Gastroesophageal sphincter (tissue), 4 donors: ENCODE results near the gene PPIF. TPM values are rescaled to one million over a fixed set of nuclear protein-coding genes. Genes with fewer than 3 reads are reported as not detected.

ENCODE experiments used
- ATAC-seq: fragments of 150-250 bp; one replicate; pipeline ENCODE4 v1.9.1; 2016; ENCODE audit warnings: mild to moderate bottlenecking, moderate library complexity
- H3K27ac ChIP-seq, 4 donors: fragments of 200-600 bp; sonication (generic) in 3 of 4; 1 replicate in 3 of 4; 2 replicates in 1 of 4; pipeline ENCODE4 v1.5.1; 2016 to 2019
- H3K27me3 ChIP-seq: fragments of 200-600 bp; sonication (generic); one replicate; pipeline ENCODE4 v1.5.1; 2019
- H3K36me3 ChIP-seq, 2 donors: fragments of 200-600 bp; sonication (generic); one replicate each; pipeline ENCODE4 v1.5.1; 2019; ENCODE audit warnings: control low read depth in 1 of 2
- H3K4me1 ChIP-seq, 3 donors: fragments of 200-600 bp; sonication (generic); 1 replicate in 2 of 3; 2 replicates in 1 of 3; pipeline ENCODE4 v1.5.1; 2016 to 2019; ENCODE audit warnings: control low read depth in 2 of 3
- H3K4me3 ChIP-seq, 2 donors: fragments of 200-600 bp; sonication (generic); one replicate each; pipeline ENCODE4 v1.5.1; 2019; ENCODE audit warnings: mild to moderate bottlenecking in 1 of 2, moderate library complexity in 1 of 2
- H3K9me3 ChIP-seq, 3 donors: fragments of 200-600 bp; sonication (generic); one replicate each; pipeline ENCODE4 v1.5.1; 2017 to 2019; ENCODE audit warnings: control low read depth in 2 of 3
- EP300 ChIP-seq: sonication (generic); formaldehyde crosslinking; IDR thresholded peaks from one replicate; pipeline ENCODE4 v1.6.1; 2017; ENCODE audit warnings: antibody characterized with exemption, mild to moderate bottlenecking
- POLR2A ChIP-seq, 2 donors: fragments of 450-650 bp; IDR thresholded peaks; one replicate each; pipeline ENCODE4 v1.6.1; 2017; ENCODE audit warnings: antibody characterized with exemption in 2 of 2, mild to moderate bottlenecking in 2 of 2, moderate library complexity in 1 of 2
- POLR2AphosphoS5 ChIP-seq: sonication (generic); formaldehyde crosslinking; IDR thresholded peaks from one replicate; pipeline ENCODE4 v1.6.1; 2017; ENCODE audit warnings: antibody characterized with exemption
- WGBS, 2 donors: methylation state at CpG; one replicate each; pipeline ENCODE4 v1.1.5; 2018; ENCODE audit warnings: low coverage in 1 of 2; 5-methylcytosine and 5-hydroxymethylcytosine counted together
- total RNA-seq, 4 donors: library from RNA; depleted of rRNA; stranded (reverse); fragments of >200 nt; gene quantifications; one replicate each; pipeline ENCODE4 v1.1.0, GENCODE V29; 2016
- TF ChIP-seq, protein P1 (sequence below), 4 experiments: fragments of 200-600 bp in 2 of 4; fragments of 450-650 bp in 2 of 4; sonication (generic) in 1 of 4; IDR thresholded peaks; one replicate each; pipeline ENCODE4 v1.5.1; 2017 to 2019; ENCODE audit warnings: antibody characterized with exemption in 4 of 4, mild to moderate bottlenecking in 2 of 4, moderate library complexity in 2 of 4

PPIF gene
- total RNA-seq, 4 donors from 2014 or later: 16.5 to 38.0 (median 22.8) TPM

GRCh38 chr10:79310200-79310865 lies 36.9 kb upstream of the PPIF start:
- ATAC-seq: no peak
- H3K4me3 ChIP-seq: no peak overlapping the region

GRCh38 chr10:79310911-79311573 lies 36.2 kb upstream of the PPIF start:
- Histone ChIP-seq H3K4me3 (no peak overlapping the region), H3K36me3 (peaks cover 0 to 97% of the 10 kb centered on the region in 2 donors), H3K27ac (peak overlapping the region in 3 of 4 donors; percentile 54 to 66 (median 61)), H3K27me3 (no peaks in the 10 kb centered on the region), H3K9me3 (no peaks in the 10 kb centered on the region), H3K4me1 (peaks cover 0 to 3% (median 0%) of the 10 kb centered on the region in 3 donors)
- peak; percentile 39 for ATAC-seq
- WGBS, 2 donors: 64% methylated on average over 2 of the region's 26 CpGs; no CpG with 5 or more reads in 1 of the 2 donors
- TF ChIP-seq EP300: no peak
- TF ChIP-seq, protein P1, sequence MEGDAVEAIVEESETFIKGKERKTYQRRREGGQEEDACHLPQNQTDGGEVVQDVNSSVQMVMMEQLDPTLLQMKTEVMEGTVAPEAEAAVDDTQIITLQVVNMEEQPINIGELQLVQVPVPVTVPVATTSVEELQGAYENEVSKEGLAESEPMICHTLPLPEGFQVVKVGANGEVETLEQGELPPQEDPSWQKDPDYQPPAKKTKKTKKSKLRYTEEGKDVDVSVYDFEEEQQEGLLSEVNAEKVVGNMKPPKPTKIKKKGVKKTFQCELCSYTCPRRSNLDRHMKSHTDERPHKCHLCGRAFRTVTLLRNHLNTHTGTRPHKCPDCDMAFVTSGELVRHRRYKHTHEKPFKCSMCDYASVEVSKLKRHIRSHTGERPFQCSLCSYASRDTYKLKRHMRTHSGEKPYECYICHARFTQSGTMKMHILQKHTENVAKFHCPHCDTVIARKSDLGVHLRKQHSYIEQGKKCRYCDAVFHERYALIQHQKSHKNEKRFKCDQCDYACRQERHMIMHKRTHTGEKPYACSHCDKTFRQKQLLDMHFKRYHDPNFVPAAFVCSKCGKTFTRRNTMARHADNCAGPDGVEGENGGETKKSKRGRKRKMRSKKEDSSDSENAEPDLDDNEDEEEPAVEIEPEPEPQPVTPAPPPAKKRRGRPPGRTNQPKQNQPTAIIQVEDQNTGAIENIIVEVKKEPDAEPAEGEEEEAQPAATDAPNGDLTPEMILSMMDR (IDR thresholded peaks at IDR 0.05): no peak
- TF ChIP-seq POLR2A (IDR thresholded peaks at IDR 0.05): no peak
- TF ChIP-seq POLR2AphosphoS5: no peak

More at GRCh38 chr10:79310200-79310865, 36.9 kb upstream of the PPIF start:
- Histone ChIP-seq H3K9me3 (no peaks in the 10 kb centered on the region), H3K4me1 (peaks cover 0 to 3% (median 0%) of the 10 kb centered on the region in 3 donors), H3K27ac (peak overlapping the region in 3 of 4 donors; percentile 54 to 66 (median 61)), H3K36me3 (peaks cover 0 to 100% of the 10 kb centered on the region in 2 donors), H3K27me3 (no peaks in the 10 kb centered on the region)
- TF ChIP-seq POLR2AphosphoS5 (no peak), POLR2A (IDR thresholded peaks at IDR 0.05) (no peak), EP300 (no peak)
- TF ChIP-seq, protein P1 (IDR thresholded peaks at IDR 0.05): no peak
- WGBS, 2 donors: 81% methylated on average over 15 of the region's 29 CpGs; no CpG with 5 or more reads in 1 of the 2 donors

DNA sequence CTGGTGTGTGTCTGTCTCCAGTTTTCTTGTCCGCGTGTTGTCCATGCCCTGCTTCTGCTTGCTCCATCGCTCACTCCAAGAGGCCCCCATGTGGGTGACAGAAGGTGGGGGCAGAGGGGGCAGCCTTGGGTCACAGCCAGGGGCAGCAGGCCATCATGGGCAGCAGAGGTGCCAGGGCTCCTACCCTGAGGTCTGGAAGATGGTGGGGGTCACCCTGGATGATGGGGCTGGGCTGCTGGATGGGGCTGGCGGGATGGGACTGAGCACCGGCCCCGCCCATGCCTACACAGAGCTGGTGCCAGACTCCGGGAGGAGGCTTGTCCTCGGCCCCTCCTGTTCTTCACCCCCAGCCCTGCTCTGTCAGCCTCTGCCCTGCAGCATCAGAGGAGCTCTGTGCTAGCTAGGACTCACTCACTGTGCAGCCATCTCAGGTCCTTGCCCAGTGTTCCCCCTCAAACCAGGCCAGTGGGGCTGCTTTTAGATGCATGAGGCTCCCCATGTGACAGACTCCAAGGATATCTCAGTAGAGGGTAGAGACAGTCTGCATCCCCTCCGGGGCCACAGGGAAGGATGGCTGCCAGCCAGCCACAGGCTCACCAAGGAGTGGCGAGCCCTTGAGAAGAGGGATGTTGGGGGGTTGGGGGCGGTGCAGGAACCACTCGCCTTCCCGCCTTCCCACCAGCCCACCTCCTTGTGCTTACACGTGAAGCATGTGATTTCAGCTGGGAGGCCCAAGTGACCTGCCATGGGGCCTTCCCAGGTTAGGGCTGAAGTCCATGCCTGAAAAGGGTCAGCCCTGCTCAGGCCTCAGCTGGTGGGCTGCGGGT lies 35.5 kb upstream of the PPIF start:
- Histone ChIP-seq H3K27ac (peak overlapping the region in 3 of 4 donors; percentile 54 to 66 (median 61)), H3K4me1 (peaks cover 0 to 6% (median 0%) of the 10 kb centered on the region in 3 donors), H3K4me3 (no peak overlapping the region), H3K9me3 (no peaks in the 10 kb centered on the region), H3K36me3 (peaks cover 0 to 90% of the 10 kb centered on the region in 2 donors), H3K27me3 (no peaks in the 10 kb centered on the region)
- no CpG with 5 or more reads among the region's 15 CpGs for WGBS, 2 donors
- TF ChIP-seq EP300 (no peak), POLR2AphosphoS5 (no peak), POLR2A (IDR thresholded peaks at IDR 0.05) (no peak)
- TF ChIP-seq, protein P1 (IDR thresholded peaks at IDR 0.05): no peak
- ATAC-seq: no peak

DNA sequence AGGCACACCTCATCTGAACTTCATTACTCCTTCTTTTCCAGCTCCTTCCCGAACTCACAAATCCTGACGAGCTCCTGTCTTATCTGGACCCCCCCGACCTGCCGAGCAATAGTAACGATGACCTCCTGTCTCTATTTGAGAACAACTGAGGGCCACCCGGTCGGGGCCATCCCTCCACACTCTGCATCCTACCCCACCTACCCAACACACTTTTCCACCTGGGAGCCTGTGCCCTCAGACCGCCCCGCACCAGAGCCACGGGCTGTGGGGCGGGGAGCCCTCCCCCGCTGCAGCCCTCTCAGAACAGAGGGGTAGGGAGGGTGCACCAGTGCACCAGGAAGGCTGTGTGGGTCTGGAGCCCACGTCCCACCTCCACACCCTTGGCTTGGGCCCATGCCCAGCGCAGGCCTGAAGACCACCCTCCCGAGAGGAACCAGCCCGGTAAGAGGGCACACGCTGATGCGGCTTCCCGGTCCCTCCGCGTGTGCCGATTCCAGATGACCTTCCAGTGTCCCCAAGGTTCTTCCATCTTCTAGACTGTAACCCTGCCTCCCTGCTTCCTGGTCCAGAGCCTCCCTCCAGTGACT lies 34.6 kb upstream of the PPIF start:
- peaks cover 0 to 81% of the 10 kb centered on the region in 2 donors for H3K36me3 ChIP-seq
- peaks cover 0 to 15% (median 8%) of the 10 kb centered on the region in 3 donors for H3K4me1 ChIP-seq
- no peak overlapping the region for H3K27ac ChIP-seq
- WGBS, 2 donors: no CpG with 5 or more reads among the region's 22 CpGs
- TF ChIP-seq, protein P1 (IDR thresholded peaks at IDR 0.05): no peak
- TF ChIP-seq EP300 (no peak), POLR2AphosphoS5 (no peak), POLR2A (IDR thresholded peaks at IDR 0.05) (no peak)
- H3K9me3 ChIP-seq: no peaks in the 10 kb centered on the region
- ATAC-seq: no peak
- no peak overlapping the region for H3K4me3 ChIP-seq
- H3K27me3 ChIP-seq: no peaks in the 10 kb centered on the region
